Kidney capillary endothelial cell (primary cell): ENCODE data around the gene PABPC1L.

Source experiments
- DNase-seq: peaks from one replicate; pipeline ENCODE4 v3.0.0-alpha.2; 2018; ENCODE audit warnings: low spot score

The PABPC1L gene

DNA sequence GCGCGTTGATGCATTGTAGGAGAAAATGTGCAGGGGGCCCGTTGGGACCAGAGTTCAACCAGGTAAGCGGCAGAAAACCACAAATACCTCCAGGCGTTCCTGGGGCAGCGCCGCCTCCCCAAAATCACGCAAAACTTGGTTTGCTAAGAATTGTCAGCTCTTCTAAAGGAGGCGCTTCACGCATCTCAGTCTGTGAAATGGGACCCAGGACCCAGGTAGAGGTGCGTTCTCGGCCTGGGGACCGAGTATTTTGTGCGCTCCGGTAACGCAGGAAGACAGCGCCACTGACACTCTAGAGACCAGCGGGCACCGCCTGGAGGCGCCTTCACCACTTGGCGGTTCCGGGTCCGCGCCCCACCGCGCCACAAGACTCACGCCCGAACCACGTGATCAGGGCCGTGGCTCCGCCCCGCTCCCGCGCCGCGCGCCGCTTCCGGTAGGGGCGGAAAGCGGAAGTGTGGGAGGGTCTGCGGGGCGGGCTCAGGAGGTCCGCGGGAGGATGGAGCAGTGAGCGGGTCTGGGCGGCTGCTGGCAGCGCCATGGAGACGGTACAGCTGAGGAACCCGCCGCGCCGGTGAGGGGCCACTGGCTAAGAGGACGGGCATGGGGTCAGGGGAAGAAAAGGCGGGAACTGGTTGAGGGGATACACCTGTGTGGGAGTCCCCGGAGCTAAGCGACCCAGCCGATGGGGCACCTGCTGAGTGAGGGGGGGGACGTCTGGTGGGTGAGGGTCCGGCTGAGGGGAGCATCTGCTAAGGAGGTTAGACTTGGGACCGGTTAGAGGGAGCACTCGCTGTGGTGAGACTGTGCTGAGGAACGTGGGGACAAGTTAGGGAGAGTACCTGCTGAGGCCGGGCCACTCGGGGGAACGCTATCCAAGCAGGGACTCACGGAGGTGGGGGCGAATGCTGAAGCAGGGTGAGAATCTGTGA, 56.4 kb downstream of the PABPC1L start, which contains the start of gene STK4:
STK4 (plus strand) TSS at position 483 of the 932 bp plus-strand sequence; CDS start at position 540, 57 bp downstream.
- DNase-seq: peak; percentile 89

DNA sequence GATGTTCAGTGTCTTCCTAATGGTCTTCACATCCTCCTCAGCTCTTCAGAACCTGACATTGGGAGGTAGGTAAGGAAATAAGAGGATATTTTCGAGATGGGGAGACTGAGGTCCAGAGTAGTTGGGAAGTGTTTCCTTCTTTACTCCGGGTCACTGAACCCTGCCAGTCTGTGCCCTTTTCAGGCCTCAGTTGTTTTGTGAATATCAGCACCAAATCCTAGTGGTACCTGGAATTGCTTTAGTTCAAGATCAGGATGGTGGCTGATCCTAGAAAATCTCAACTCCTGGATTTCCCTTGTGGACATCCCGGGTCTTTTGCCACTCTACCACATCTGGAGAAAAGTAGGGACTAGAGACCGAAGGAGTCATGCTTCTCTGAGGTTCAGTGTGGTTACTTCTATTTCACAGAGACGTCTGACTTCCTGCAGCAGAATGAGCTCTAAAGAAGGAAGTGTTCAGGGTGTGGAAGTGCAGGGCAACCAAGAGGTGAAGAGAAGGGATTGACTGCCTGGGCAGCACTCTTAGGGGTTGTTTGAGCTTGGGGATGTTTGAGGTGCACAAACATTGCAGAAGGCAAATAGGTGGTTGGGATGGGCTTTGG, 57.4 kb downstream of the PABPC1L start:
- DNase-seq: no peak

DNA sequence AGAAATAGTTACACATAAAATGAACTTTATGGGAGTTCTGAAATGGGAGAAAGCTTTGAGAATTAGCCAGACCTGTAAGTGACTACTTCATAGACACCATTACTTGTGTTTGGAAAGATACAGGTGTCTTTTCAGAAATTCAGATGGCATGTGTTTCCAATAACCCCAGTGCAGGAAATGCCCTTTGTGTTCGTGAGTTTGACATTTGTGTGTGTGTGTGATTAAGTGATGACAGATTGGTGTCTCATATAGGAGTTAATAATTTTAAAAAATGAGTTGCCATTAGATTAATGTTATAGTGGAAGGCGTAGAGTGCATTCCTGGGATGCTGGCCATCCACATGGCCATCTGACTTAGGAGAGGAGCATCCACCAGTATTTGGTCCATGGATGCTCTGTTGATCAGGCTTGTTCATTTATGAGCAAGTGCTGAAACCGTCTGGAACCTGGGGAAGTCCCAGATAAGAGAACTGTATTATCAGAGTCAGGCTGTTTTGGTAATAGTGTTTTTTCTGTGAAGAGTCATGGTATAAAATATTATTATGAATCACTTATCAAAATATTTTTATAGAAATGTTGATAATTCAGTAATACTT, 59.5 kb downstream of the PABPC1L start:
- no peak for DNase-seq

DNA sequence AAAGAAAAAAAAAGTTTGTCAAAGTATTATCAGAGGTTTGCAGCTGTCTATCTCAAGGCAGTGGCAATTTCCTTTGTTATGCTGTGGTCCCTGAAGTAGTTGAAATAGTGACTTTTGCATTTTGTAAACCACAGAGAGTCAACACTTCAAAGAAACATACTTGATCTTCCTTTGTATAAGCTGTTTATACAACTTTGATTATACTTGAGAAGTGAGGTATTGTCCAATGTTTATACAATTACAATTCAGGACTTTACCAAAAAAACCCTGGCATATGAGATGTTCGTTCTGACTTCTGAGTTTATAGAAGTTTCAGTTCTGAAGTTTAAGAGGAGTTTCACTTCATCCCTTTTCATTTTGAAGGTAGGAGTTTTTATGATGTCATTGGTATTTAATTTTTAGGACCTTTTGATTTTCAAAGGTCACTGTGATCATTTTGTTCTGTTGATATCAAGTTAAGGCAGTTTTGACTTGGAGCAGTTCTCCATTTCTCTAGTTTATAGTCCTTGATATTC, 60.4 kb downstream of the PABPC1L start:
- DNase-seq: no peak

DNA sequence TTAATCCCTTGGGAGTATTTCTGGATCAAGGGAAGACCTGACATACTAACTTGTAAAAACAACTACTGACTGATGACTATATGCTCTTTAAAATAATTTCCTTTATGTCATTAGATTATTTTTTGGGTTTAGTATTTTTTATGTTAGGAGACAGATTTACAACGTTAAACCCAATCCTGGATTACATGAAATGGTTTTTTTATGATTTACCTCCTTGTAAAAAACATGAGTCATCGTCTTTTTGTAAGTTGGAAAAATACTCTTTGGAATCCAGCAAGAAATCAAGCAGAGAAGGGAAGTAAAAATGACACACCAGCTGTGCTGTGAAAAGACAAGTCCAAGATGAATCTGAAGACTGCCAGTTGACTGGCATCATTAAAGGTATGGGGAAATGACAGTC, 63.2 kb downstream of the PABPC1L start:
- DNase-seq: no peak

DNA sequence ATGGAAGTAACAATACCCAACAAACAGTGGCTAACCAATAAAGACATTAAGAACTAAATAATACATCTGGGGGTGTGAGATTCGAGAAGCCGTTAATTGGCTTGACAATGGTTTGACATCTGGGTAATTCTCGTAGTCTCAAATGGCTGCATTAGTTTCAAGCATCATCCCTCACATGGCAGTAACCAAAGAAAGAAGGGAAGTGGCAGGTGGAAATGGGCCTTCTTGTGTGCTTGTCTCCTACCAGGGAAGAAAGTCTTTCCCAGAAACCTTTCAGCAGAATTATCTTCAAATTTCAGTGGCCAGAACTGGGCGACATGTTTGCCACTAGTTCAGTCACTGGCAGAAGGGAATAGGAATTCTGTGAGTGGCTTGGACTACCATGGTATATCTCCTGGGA, 66.8 kb downstream of the PABPC1L start:
- DNase-seq: no peak

DNA sequence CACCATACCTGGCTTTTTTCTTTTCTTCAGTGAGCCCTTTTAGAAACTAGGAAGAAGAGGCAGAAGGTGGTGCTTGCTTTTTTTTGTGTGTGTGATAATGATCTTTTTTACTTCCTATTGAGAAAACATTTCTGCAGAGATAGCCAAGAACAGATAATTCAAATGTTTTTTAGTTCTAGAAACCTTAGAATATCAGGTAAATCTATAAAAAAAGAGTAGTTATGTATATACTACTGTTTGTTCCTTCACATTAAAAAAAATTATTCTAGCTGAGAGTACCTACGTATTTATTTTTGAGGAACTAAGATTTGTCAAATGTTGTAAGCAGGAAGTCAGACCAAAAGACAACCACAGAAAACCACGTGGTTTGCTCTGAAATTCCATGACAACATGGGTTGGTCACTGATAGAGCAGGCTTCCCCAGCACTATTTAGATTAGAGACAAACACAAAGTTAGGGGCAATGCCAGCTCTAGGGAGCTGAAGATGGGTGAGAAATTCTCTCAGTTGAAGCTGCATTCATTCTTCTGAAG, 69.3 kb downstream of the PABPC1L start:
- DNase-seq: no peak

DNA sequence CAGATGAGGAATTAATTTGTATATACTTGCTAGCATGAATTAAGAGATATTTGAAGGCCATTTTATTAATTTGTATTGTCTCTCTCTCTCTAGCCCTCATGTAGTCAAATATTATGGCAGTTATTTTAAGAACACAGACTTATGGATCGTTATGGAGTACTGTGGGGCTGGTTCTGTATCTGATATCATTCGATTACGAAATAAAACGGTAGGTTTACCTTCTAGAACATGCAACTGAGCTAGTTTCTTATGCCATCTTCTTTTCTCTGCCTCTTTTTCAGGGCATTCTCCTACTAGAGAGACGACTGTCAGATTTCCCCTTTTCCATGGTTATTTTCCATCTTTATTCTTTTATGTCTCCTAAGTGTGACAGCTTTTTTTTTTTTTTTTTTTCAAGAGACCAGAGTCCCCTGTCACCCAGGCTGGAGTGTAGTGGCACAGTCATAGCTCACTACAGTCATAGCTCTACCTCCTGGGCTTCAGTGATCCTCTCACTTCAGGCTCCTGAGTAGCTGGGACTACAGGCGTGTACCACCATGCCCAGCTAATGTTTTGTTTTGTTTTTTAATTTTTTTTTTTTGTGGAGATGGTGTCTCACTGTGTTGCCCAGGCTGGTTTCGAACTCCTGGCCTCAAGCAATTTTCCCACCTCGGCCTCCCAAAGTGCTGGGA, 72.0 kb downstream of the PABPC1L start:
- no peak for DNase-seq

DNA sequence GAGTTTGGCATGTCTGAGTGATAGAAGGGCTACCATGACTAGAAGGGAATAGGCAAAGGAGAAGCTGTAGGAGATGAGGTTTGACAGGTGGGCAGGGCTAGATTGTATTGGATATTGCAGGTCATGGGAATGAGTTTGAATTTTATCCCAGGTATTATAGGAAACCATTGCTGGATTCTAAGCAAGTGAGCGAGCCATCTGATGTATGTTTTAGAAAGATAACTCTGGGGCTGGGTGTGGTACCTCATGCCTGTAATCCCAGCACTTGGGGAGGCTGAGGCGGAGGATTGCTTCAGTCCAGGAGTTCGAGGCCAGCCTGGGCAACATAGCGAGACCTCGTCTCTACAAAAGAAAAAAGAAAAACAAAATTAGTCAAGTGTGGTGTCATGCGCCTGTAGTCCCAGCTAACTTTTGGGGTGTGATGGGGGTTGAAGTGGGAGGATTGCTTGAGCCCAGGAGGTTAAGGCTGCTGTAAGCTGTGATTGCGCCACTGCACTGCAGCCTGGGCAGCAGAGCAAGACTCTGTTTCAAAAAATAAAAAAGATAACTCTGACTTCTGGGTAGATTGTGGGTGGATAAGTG, 73.3 kb downstream of the PABPC1L start:
- no peak for DNase-seq

DNA sequence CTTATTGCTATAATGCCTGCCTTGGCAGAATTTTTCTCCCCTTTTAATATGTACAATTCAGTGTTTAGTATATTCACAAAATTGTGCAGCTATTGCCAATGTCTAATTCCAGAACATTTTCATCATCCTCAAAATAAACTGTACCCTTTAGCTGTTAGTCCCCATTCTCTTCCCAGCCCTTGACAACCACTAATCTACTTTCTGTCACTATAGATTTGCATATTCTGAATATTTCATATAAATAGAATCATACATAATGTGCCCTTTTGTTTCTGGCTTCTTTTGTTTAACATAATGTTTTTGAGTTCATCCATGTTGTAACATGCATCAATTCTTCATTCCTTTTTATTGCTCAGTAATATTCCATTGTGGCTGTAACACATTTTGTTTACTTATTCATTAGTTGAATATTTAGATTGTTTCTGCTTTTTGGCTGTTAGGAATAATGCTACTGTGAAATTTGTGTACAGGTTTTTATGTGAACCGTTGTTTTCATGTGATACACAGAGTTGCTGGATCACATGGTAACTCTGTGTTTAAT, 78.8 kb downstream of the PABPC1L start:
- no peak for DNase-seq
